ENCODE data around the gene RANBP10.
"Not testable (repeated sequence)": the region's sequence is repeated elsewhere in the genome, so short reads cannot be mapped to it uniquely, and the experiment has no call there.

Gene RANBP10

DNA sequence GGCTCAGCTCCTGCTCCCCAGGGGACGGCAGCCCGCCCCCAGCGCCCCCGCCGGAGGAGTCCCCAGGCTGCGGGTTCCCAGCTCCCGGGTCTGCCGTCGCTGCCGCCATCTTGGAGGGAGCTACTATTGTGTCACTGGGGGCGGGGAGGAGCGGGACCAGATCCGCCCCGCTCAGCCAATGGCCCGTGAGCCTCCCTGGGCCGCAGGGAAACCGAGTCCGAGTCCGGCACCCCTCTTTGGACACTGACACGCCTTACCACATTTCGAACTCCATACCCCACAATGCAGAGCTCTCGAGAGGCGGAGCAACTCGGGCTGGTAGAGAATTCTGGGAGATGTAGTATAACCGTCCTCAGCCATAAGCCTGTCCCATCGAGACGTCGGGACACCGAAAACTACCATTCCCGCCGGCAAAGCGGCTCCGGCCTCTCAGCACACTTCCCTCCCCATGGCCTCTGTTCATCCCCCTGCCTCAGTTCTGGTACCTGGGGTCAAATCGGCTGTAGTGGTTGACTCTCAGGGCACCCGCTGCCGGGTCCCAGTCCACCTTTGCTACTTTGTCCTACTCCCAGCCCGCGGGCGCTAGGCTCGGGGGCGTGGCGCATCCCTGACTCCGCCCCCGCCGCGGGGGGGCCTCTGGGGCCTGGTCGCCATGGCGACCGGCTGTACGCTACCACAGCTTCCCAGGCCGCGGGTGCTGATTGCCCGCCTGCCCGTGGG lies at the start of gene RANBP10, which contains the start of gene TSNAXIP1:
Gene RANBP10 (minus strand): TSS at position 133 of the 720 bp plus-strand sequence. CDS start 24 bp downstream, at position 109.
Gene TSNAXIP1 (plus strand): TSS at position 462 of the 720 bp plus-strand sequence. CDS start 261 bp downstream, outside the sequence.
- peak; percentile 97 for DNase-seq (ENCODE audit: low spot score)

DNA sequence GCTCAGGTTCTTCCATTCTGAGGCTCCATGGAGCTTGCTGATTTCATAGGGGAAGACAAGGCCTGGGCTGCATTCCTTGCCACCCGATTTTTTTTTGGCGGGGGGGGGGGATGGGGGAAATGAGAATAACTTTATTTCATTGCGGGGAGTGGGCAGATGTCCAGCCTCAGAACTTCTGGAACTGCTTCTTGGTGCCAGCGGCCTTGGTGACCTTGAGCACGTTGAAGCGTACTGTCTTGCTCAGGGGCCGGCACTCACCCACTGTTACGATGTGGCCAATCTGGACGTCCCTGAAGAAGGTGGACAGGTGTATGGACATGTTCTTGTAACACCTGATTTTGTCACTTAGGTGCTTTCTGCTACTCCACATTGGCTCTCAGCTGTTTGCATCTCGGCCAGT lies 49.4 kb upstream of the RANBP10 start:
- no peak for DNase-seq (ENCODE audit: low spot score)

DNA sequence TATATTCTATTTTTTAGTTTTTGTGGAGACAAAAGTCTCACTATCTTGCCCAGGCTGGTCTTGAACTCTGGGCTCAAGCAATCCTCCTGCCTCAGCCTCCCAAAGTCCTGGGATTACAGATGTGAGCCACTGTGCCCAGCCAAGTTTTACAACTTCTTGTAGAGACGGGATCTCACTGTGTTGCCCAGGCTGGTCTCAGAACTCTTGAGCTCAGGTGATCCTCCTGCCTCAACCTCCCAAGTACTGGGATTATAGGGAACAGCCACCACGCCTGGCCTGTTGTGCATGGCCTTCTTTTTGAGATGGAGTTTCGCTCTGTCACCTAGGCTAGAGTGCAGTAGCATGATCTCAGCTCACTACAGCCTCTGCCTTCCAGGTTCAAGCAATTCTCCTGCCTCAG lies 47.3 kb upstream of the RANBP10 start:
- no peak for DNase-seq (ENCODE audit: low spot score)

DNA sequence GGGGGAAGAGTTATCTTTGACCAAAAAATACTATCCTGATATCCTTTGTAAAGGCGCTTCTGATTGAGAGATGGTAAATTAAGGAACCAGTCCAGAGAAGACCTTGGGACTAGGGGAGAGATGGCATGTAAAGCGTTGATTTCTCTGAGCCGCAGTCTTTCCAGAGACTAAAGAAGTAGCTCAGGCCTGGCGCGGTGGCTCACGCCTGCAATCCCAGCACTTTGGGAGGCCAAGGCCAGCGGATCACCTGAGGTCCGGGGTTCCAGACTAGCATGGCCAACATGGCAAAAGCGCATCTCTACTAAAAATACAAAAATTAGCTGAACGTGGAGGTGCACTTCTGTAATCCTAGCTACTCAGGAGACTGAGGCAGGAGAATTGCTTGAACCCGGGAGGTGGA lies 41.8 kb upstream of the RANBP10 start:
- no peak for DNase-seq (ENCODE audit: low spot score)

DNA sequence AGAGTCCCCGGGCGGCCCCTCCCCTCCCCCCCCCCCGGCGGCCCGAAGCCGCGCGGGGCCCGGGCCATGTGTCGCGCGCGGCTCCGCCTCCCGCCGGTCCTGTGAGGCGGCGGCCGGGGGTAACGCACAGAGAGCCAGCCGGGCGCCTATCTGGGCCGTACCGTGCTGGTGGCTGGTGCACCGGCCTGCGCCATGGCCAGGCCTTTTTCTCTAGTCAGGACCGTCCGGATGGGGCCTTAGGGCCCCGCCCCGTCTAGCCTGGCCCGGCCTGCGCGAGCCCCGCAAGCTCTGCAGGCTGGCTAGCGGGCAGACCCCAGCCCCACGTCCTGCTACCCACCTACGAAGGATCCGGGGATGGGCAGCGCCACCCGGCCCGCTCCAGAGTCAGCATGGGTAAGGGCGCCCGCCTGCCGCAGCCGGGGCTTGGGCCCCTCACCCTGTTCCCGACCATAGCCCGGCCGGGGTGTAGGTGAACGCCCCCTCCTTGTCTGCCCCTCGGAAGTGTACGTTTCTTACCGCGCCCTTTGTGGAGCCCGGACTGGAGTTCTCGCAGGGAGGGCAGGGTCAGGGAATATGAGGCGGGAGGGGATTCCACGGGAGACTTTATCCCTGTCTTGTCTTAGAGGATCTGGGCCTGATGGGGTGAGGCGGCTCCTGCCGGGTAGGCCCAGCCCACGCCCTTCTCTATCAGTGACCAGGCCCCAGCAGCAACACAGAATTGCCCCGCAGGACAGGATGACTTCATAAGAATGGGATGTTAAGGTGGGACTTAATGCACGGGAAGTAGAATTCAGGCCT lies 40.9 kb upstream of the RANBP10 start, which contains the start of gene CENPT:
Gene CENPT (minus strand): TSS at position 630 of the 798 bp plus-strand sequence. CDS start 13,834 bp downstream, outside the sequence.
- DNase-seq (ENCODE audit: low spot score), result peak; percentile 58

DNA sequence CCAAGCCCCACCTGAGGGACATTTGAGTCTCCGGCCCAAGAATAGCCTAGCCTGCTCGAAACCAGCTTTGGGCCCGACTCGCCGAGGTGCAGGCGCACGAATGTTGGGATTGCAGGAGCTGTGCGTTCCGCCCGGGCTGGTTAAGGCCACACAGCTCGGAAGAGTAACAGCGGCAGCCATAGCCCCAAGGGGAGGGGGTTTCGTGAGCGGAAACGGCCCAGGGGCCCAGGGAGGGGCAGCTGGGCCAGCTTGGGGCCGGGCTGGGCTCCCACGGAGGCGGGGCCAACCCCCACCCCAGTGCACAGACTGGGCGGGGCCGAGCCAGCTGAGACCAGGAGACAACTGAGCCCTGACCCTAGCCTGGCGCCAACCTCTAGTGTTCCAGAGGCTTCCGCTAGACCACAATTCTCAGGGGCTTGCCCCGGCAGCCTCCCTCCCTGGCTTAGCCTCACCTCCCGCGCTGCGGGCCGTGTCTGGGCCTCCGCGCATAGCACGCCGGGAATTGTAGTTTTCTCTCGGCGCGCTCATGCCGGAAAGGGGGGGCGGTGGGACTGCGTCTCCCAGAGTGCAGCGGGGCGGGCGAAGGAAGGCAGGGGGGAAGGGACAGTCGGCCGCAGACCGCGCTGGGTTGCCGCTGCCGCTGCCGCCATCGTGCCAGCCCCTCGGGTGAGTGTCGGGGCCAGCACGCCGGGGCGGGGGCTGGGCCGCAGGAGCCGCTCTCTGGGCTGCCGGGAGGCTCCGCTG lies 40.1 kb upstream of the RANBP10 start, which contains the start of gene NUTF2:
Gene NUTF2 (plus strand): TSS at position 614 of the 744 bp plus-strand sequence. CDS start 18,198 bp downstream, outside the sequence.
- peak; percentile 91 for DNase-seq (ENCODE audit: low spot score)

DNA sequence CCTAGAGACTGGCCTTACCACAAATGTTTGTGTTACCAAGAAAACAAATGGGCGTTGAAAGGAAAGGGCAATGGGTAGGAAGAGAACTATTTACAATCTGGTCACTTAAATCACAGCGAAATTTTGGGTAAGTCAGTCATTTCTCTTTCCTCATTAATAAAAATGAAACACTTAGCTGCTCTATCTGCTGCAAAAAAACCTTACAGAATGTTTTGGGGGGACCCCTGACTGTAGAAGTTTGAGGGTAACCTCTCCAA lies 39.6 kb upstream of the RANBP10 start:
- DNase-seq (ENCODE audit: low spot score), result no peak

DNA sequence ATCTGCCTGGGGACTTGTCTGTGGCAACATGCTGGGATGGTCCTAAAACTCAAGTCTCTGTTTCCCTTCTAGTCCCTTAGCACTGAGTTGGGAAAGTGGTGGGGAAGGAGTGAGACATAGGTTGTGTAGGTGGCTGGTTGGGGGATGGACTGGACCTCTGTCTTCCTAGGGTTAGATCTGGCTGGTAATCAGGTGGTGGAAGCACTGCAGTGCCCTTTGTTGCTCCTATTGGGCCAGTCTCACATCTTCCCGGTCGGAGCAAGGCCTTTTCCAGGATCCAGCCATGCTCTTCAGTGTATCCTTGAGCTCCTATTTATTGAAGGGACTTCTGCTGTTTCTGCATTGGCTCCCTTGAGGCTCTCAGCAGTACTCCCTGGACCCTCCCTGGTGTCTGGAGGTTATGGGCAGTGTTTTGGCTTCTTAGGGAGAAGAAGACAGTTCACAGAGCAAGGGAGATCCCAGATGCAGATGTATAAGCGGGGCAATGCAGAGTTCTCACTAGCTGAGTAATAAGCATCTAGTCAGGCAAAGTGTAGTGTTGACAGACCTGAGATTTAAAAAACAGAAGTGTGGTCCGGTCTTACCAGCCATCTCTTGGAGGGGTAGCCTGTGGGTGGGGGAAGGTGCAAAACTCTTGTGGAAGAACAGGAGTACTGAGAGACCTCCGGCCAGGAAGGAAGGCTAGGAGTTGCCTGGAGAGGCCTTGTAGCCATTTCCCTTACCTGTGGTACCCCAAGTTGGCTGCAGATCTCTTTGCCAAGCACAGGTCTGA lies 39.1 kb upstream of the RANBP10 start:
- DNase-seq (ENCODE audit: low spot score), result no peak

DNA sequence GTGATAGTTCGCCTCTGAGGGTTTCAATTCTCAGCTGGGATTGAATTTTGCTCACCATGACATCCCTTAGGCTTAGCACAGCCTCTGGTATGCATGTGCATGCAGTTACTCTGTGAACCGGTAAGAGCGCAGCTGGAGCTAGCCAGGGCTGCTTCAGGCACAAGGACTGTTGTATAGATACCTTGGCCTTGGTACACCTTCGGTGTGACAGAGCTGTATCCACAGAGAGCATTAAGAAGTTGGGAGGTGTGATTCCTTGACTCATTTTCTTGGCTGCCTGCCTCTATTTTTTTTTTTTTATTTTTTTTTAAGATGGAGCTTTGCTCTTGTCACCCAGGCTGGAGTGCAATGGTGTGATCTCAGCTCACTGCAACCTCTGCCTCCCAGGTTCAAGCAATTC lies 38.1 kb upstream of the RANBP10 start:
- peak; percentile 39 for DNase-seq (ENCODE audit: low spot score)

DNA sequence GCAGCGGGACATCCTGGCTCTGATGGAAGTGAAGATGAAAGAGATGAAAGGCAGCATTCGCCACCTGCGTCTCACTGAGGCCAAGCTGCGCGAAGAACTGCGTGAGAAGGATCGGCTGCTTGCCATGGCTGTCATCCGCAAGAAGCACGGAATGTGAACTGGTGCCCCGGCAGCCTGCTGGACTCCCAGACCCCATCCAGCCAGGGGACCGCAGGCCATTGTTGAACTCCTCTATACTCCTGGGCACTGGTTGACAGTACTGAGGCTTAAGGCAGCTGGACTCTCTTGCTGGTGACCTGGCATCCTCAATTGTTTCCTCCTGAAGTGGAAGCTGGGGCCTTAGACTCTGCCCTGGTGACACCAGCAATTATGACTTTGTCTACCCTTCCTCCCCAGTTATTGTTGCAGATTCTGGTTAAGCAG lies 37.0 kb upstream of the RANBP10 start:
- DNase-seq (ENCODE audit: low spot score), result peak; percentile 21

DNA sequence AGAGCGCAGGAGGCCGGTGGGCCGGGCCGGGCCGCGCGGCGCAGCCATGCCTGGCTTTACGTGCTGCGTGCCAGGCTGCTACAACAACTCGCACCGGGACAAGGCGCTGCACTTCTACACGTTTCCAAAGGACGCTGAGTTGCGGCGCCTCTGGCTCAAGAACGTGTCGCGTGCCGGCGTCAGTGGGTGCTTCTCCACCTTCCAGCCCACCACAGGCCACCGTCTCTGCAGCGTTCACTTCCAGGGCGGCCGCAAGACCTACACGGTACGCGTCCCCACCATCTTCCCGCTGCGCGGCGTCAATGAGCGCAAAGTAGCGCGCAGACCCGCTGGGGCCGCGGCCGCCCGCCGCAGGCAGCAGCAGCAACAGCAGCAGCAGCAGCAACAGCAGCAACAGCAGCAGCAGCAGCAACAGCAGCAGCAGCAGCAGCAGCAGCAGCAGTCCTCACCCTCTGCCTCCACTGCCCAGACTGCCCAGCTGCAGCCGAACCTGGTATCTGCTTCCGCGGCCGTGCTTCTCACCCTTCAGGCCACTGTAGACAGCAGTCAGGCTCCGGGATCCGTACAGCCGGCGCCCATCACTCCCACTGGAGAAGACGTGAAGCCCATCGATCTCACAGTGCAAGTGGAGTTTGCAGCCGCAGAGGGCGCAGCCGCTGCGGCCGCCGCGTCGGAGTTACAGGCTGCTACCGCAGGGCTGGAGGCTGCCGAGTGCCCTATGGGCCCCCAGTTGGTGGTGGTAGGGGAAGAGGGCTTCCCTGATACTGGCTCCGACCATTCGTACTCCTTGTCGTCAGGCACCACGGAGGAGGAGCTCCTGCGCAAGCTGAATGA lies 36.4 kb upstream of the RANBP10 start:
- DNase-seq (ENCODE audit: low spot score), result peak; percentile 25

DNA sequence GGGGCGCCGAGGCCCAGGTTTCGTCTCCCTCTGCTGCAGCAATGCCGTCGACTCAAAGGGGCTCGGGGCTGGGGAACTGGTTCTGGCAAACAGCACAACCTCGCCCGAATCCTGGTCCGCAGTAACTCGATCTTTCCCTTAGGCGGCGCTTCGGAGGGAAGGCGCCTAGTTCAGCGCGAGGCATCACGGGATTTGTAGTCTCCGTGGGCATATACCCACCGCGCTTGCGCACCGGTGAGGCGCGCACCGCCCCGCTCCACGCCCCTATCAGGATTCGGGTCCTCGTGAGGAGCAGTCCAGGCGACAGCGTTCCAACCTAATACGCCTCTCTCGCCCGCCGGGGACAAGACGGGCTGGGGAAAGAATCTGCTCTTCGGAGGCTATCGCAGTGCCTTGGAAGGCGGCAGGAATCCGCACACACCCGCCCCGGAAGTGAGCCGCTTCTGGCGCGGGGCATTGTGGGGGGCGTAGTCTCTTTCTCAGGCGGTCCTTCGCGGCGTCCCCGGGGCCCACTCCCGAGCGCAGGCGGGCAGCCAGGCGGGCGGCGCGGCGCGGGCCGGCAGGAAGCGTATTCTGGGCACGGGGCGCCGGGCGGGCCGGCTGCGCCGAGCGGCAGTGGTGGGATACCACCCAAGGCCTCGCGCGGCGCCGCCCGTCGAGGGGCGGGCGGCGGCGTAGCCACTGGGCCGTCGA lies 35.6 kb upstream of the RANBP10 start, which contains the start of gene THAP11:
Gene THAP11 (plus strand): TSS at position 505 of the 693 bp plus-strand sequence. CDS start 235 bp downstream, outside the sequence.
- peak; percentile 95 for DNase-seq (ENCODE audit: low spot score)

DNA sequence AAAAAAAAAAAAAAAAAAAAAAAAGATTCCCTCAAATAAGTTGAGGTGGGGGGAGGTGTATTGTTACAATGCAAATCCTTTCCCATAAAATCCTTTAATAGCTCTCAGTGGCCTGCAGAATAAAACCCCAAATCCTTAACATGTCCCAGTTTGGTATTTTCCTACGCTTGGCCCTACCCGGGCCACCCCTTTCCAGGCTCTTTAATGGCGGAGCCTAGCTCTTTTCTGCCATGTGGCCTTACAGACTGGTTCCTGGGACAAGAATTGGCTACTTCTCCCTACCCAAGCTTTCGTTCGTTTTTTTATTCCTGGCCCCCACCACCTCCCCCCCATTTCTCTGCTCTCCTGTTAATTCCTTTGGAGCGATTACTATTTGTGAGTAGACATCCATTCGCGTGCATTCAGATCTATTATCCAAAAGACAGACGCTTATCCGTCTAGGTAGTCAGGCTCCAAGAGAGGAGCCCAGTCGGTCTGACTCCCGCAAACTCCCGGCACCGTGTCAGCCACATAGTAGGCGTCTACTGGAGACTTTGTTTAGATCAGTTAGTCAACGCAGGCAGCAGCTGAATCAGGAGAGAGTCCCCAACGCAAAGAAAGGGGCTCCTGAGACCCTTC lies 34.9 kb upstream of the RANBP10 start:
- no peak for DNase-seq (ENCODE audit: low spot score)

DNA sequence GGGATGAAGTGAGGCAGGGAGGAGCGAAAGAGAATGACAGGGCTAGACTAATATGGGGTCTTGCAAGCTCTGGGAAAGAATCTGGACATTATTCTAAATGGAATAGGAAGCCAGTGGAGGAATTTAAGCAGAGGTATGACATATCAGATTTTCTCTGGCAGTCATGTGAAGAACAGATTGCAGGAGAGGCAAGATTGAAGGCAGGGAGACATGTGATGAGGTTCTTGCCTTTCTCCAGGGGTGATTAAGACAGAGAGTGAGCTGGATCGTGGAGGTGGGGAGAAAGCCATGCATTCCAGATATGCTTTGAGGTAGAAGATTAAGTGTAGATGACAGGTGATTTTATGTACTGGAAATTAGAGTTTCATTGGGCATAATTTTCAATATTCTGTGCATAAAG lies 31.5 kb upstream of the RANBP10 start:
- DNase-seq (ENCODE audit: low spot score), result no peak

DNA sequence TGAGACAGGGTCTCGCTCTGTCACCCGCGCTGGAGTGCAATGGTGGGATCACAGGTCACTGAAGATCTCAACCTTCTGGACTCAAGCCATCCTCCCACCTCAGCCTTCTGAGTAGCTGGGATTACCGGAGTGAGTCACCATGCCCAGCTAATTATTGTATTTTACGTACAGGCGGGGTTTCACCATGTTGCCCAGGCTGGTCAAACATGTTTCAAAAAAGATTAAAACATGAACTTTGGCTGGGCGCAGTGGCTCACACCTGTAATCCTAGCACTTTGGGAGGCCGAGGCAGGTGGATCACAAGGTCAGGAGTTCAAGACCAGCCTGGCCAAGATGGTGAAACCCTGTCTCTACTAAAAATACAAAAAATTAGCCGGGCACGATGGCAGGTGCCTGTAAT lies 30.8 kb upstream of the RANBP10 start:
- DNase-seq (ENCODE audit: low spot score), result not testable (repeated sequence)

DNA sequence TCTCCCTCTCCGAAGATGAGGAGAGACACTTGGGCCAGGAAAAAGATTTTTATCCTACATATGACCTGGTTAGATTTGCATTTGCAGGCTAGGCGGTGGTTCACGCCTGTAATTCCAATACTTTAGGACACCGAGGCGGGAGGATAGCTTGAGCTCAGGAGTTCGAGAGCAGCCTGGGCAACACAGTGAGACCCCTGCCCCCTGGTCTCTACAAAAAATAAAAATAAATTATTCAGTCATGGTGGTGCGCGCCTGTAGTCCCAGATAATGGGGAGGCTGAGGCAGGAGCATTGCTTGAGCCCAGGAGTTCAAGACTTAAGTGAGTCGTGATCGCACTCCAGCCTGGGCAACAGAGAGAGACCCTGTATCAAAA lies 27.9 kb upstream of the RANBP10 start:
- DNase-seq (ENCODE audit: low spot score), result no peak

DNA sequence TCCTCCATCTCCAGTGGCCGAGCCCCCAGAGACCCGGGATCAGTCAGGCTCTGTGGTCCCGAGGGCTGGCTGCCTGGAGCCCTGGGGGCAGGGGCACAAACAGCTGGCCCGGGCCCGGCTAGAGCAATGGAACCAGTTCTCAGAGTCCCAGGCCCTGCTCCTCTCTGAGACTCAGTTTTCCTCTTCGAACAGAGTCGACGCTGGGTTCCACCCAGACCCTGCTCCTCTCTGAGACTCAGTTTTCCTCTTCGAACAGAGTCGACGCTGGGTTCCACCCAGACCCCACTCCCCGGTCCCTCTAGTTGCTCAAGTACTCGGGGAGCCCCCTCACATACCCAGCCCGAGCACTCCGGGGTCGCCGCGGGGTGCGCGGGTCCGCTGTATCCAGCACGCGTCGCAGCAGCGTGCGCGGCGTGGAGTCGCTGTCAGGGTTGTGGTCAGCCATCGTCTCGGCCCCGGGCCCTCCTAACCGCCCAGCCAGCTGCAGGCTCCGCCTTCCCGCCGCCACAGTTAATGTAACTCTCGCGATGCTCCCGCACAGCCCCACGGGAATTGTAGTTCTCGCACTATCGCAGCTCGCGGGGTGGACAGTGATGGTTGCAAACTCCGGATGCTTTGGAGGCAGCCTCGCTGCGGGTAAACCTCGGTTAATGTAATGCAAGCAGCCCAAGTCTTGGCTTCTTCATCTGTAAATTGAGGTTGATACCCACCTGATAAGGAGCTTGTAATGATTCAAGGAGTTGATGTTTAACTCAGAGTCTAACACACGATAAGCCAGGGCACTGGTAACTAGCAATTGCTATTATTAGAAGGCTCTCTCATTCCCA lies 27.3 kb upstream of the RANBP10 start:
- peak; percentile 96 for DNase-seq (ENCODE audit: low spot score)

DNA sequence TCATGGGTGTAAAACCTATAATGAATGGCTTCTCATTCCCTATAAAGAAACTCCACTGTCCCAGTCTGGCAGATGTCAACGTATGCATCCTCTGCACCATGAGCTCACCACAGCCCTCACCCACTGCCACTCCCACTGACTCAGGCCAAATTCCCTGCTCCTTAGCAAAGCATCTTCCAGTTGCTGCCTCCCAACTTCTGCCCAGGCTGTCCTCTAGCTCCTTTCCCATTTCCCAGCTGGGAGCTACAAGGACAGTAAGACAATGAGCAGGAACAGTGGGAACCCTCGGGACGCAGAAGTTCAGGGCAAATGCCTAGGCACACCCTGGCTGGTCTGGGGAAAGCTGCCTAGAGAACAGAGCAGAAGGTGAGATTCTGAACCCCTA lies 26.7 kb upstream of the RANBP10 start:
- DNase-seq (ENCODE audit: low spot score), result peak; percentile 89

DNA sequence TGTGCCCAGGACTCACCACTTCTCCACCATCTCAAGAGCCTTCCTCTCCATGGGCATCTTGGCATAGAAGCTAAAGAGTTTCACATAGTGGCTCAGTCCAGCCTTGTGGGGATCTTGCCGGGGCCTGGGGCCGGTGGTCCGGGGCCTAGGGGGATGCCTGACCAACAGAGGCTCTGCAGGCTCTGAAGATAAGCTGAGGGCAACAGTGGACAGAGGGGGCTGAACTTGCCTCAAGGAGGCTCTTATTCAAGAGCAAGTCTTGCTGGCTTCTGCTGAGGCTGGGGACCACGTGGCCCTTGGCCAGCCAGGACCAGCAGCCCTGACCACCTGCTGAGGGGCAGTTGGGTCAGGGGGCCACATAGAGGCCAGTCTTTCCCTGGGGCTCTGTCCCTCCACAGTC lies 22.3 kb upstream of the RANBP10 start:
- DNase-seq (ENCODE audit: low spot score), result no peak

Data from AG08395 (cell line).